CD4-positive, alpha-beta T cell treated with Interleukin-17A for 1 hour (primary cell): ENCODE data around the gene ADGRE3.
A peak's percentile ranks its signal among the peaks of the same experiment; 100 is the strongest.
"Not testable (repeated sequence)": the region's sequence is repeated elsewhere in the genome, so short reads cannot be mapped to it uniquely, and the experiment has no call there.

Experiments
- DNase-seq: peaks from one replicate; pipeline ENCODE4 v3.0.0-alpha.2; 2020

Gene ADGRE3

DNA sequence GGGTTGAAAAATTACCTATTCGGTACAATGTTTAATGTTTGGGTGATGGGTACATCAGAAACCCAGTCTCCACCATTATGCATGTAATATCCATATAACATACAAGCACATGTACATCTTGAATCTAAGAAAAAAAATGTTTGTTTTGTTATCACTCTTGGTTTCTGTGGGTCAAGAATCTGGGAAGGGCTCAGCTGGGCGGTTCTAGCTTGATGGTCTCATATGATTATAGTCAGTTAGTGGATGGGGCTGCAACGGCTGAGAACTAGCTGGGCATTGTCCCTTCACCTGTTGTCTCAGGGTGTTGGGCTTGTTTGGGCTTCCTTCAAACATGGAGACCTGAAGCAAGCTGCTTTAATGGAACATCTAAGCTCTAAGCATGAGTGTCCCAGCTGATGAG is 4.7 kb downstream of the ADGRE3 start:
- DNase-seq = no peak

DNA sequence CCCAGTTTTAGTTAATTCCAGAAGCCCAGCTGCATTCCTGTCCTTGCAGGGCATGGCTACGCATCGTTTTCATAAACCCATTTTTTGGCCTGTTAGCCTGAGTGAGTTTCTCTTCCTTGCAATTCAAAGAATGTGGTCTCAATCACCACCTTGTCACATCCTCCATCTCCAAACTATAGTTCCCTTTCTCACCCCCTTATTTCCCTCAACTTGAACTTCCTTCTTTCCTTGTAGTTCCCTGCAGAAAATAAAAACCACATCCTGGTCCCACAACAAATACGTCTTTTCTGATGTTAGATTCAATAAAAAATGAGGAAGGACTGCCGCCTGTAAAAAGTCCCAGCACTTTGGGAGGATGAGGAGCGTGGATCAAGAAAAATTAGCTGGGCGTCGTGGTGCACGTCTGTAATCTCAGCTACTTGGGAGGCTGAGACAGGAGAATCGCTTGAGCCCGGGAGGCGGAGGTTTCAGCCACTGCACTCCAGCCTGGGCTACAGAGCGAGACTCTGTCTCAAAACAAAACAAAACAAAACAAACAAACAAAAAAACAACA is 13.2 kb downstream of the ADGRE3 start:
- peak; percentile 23 for DNase-seq

- DNase-seq = no peak
Observed at GRCh38 chr19:14659874-14660489, 14.7 kb downstream of the ADGRE3 start.

GRCh38 chr19:14655726-14656125 is 18.9 kb downstream of the ADGRE3 start:
- DNase-seq = no peak

- DNase-seq = no peak
Observed at GRCh38 chr19:14654786-14655560, 19.7 kb downstream of the ADGRE3 start.

- DNase-seq = no peak
Observed at GRCh38 chr19:14650161-14650560, 24.5 kb downstream of the ADGRE3 start.

DNA sequence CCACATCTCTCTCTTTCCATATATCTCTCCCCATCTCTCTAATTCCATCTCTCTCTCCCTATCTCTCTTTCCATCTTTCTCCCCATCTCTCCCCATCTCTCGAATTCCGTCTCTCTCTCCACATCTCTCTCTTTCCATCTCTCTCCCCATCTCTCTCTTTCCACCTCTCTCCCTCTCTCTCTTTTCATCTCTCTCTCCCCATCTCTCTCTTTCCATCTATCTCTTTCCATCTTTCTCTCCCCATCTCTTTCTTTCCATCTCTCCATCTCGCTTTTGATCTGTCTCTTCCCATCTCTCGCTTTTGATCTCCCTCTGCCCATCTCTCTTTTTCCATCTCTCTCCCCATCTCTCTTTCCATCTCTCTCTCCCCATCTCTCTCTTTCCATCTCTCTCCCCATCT is 25.6 kb downstream of the ADGRE3 start:
- DNase-seq = no peak

DNA sequence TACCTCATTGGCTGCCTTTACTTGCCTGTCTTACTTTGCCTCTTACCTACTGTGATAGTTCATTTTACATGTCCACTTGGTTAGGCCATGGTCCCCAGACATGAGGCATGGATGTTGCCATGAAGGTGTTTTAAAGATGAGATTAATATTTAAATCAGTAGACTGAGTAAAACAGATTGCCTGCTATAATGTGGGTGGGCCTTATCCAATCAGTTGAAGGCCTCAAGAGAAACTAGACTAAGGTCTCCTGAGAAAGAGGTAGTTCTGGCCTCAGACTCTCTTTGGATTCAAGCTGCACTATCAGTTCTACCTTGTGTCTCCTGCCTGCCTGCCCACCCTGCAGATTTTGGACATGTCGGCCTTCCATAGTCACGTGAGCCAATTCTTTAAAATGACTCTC is 26.1 kb downstream of the ADGRE3 start:
- DNase-seq = no peak

GRCh38 chr19:14639536-14640277 is 34.9 kb downstream of the ADGRE3 start:
- DNase-seq = no peak

DNA sequence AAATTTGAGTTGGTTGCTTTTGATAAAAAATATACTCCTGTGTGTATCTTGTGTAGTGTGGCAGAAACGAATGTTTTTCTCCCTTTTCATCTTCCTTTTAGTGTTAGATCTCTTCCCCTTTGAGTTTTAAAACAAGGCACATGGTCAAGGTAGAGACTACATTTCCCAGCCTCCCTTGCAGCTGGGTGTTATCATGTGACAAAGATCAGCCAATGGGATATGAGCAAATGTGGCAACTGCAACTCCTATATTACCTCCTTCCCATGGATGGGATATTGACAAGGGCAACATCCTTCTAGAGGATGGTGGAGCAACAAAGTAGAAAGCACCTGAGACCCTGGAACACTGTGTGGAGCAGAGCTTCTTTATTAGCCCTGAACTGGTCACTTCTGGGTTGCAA is 42.4 kb downstream of the ADGRE3 start:
- DNase-seq = peak; percentile 36

DNA sequence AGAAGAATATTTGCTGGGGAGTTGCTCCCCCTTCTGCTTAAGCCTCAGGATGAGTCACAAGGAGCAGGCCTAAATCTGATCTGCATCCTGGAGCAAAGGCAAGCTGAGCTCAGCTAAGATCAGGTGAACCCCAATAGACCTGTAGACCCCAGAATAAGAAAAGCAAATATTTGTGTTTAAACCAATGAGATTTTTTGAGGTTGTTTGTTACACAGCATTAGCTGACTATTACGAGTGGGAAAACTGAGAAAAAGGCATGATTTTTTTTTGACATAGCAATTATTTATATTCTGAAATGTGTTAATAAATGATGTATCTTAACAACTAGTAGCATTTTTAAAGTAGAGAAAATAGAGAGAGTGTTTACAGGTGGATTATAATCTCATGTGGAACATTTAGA is 45.1 kb downstream of the ADGRE3 start:
- no peak for DNase-seq

GRCh38 chr19:14624491-14624890 is 50.2 kb downstream of the ADGRE3 start:
- not testable (repeated sequence) for DNase-seq

GRCh38 chr19:14619404-14619803 is 55.2 kb downstream of the ADGRE3 start:
- DNase-seq = no peak

DNA sequence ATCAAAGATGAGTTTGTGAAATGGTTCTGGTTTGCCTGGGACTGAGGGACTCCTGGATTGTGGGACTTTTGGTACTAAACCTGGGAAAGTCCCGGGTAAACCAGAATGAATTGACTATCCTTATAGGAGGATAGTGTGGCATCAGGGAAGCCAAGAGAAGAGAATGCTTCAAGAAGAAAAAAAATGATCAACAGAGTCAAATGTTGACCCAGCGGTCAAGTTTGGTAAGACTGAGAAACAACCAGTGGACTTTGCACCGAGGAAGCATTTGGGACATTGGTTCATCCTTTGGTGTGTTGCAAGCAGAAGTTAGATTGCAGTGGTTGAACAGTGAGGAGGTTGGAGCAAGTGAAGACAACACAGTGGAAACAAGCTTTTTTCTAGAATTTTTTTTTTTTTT is 58.2 kb downstream of the ADGRE3 start:
- no peak for DNase-seq

GRCh38 chr19:14615623-14616022 is 59.0 kb downstream of the ADGRE3 start:
- no peak for DNase-seq

- peak; percentile 25 for DNase-seq
Observed at GRCh38 chr19:14614099-14614412, 60.6 kb downstream of the ADGRE3 start.

- not testable (repeated sequence) for DNase-seq
Observed at GRCh38 chr19:14613399-14614098, 61.1 kb downstream of the ADGRE3 start.

- DNase-seq = no peak
Observed at GRCh38 chr19:14612657-14613056, 62.0 kb downstream of the ADGRE3 start.

GRCh38 chr19:14612242-14612641 is 62.4 kb downstream of the ADGRE3 start:
- DNase-seq = not testable (repeated sequence)

DNA sequence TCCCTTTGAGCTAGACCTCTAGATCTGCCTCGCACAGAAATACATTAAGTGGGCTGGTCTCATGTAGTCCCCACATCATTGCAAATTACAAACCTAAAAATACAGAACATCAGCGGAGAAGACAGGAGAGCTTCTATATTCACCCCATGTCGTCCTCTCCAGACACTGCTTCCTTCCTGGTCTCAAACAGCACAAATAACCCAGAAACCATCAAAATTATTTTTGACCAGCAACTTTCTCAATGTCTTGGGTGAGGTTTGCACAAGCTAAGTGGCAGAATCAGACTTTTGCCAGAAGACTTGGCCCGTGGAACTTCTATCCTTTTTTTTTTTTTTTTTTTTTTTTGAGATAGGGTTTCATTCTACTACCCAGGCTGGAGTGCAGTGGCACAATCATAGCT is 63.6 kb downstream of the ADGRE3 start:
- no peak for DNase-seq

DNA sequence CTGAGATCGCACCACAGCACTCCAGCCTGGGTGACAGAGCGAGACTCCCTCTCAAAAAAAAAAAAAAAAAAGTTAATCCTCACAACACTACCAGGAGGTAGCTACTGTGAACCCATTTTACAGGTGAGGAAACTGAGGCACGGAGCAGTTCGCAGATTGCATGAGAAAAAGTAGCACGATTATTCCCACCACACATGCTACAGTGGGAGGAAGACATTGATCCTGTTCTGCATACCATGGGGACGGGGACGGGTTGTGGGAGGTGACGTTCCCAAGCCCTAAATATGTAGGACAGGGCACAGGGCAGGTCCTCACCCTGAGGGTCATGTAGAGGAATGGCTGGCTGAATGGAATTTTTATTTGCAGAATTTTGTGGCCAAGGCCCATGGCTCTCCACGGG is 68.0 kb downstream of the ADGRE3 start:
- DNase-seq = no peak

GRCh38 chr19:14603990-14604387 is 70.7 kb downstream of the ADGRE3 start:
- DNase-seq = no peak

DNA sequence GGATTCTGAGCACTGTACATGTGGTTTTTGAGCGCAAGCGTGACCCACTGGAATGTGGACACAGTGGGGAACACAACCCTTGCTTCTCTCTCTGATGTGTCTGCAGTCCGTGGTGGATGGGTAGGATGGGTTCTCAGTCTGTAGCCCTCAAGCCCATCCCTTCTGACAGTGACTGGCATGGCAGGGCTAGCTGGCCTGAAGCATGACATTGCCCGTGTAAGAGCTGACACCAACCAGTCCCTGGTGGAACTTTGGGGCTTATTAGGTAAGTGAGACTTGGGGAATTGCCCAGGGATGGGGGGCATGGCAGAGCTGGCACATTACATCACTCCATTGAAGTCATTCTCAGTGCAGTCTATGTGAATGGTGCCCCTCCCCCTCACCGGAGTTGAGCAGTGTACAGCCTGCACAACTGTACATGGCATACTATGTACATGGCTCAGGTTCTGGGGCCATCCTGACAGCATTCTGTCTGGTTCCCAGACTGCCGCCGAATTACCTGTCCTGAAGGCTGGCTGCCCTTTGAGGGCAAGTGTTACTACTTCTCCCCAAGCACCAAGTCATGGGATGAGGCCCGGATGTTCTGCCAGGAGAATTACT is 75.0 kb downstream of the ADGRE3 start:
- DNase-seq = no peak
